WTC11 (cell line): ENCODE results near the gene FGF14.

Source experiments
- JAZF1 ChIP-seq: fragments of 250-450 bp; sonication (Bioruptor Pico); IDR thresholded peaks from 2 replicates; pipeline ENCODE4 v1.9.0; 2021; ENCODE audit warnings: moderate library complexity, mild to moderate bottlenecking, inconsistent platforms
- JUN ChIP-seq: sonication (generic); formaldehyde crosslinking; IDR thresholded peaks from 2 replicates; pipeline ENCODE4 v1.8.0; 2023; ENCODE audit warnings: mild to moderate bottlenecking, missing genetic modification reagents
- SOX15 ChIP-seq: fragments of 250-450 bp; sonication (Bioruptor Pico); IDR thresholded peaks from 2 replicates; pipeline ENCODE4 v1.9.0; 2021; ENCODE audit warnings: mild to moderate bottlenecking
- TF ChIP-seq, protein P1 (sequence below): sonication (generic); formaldehyde crosslinking; conservative IDR thresholded peaks from 2 replicates; pipeline ENCODE4 v1.8.1; 2023; ENCODE audit warnings: mild to moderate bottlenecking, low read depth, missing genetic modification reagents, moderate library complexity

DNA sequence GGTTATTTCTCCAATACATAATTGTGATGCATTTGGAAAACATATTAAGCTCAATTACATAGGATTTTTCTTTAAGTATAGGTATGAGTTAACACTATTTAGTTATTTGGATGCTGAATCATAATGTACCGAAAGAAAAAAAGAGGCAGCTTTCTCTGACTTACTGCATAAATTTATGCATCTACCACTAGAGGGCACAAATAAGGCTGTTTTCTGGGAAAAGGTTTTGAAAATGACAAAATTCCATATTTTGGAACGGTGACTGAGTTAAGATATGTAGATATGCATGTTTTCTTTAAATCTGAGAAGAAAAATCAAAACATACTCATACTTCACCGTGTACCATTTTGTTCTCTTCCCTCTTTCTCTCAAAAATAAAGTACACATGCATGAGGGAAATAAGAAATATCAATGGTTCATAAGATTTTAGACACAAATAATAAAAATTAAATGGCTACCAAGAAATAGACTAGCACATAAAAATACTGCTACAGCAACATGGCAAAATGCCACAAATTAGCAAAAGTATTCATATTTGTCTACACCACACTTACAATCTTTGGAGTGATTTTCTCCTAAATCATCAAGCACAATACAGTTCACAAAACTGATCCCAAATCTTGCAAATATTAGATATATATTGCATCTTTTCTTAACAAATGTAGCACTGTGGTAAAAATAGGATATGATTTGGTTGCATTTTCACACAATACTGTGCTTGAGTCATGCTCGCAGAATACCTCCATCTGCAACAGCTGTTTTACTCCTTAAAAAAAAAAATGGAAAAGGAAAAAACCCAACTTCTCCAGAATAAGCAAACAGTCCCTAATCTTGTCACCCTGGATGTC, 260.0 kb downstream of the FGF14 start:
- no peak for TF ChIP-seq JAZF1 (CRISPR knock-in tag)
- TF ChIP-seq, protein P1, sequence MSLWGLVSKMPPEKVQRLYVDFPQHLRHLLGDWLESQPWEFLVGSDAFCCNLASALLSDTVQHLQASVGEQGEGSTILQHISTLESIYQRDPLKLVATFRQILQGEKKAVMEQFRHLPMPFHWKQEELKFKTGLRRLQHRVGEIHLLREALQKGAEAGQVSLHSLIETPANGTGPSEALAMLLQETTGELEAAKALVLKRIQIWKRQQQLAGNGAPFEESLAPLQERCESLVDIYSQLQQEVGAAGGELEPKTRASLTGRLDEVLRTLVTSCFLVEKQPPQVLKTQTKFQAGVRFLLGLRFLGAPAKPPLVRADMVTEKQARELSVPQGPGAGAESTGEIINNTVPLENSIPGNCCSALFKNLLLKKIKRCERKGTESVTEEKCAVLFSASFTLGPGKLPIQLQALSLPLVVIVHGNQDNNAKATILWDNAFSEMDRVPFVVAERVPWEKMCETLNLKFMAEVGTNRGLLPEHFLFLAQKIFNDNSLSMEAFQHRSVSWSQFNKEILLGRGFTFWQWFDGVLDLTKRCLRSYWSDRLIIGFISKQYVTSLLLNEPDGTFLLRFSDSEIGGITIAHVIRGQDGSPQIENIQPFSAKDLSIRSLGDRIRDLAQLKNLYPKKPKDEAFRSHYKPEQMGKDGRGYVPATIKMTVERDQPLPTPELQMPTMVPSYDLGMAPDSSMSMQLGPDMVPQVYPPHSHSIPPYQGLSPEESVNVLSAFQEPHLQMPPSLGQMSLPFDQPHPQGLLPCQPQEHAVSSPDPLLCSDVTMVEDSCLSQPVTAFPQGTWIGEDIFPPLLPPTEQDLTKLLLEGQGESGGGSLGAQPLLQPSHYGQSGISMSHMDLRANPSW (CRISPR knock-in tag), result no peak
- no peak for TF ChIP-seq JUN (CRISPR knock-in tag)
- TF ChIP-seq SOX15 (CRISPR knock-in tag), result no peak
